ENCODE measurements around the gene LYAR.

LYAR gene

GRCh38 chr4:4289941-4290850, at the start of gene LYAR, which contains the start of gene ZBTB49:
TSS of gene LYAR (minus strand) at chr4:4290154. CDS start at chr4:4283742, 6,412 bp downstream.
TSS of gene ZBTB49 (plus strand) at chr4:4290251. CDS start at chr4:4299946, 9,695 bp downstream.
- peak; percentile 59 for DNase-seq (ENCODE audit: low read depth)

GRCh38 chr4:4339504-4340085, 49.6 kb upstream of the LYAR start:
- DNase-seq (ENCODE audit: low read depth): no peak

GRCh38 chr4:4338210-4339001, 48.5 kb upstream of the LYAR start:
- DNase-seq (ENCODE audit: low read depth): no peak

GRCh38 chr4:4334798-4335520, 45.0 kb upstream of the LYAR start:
- no peak for DNase-seq (ENCODE audit: low read depth)

GRCh38 chr4:4333265-4333706, 43.3 kb upstream of the LYAR start:
- peak; percentile 51 for DNase-seq (ENCODE audit: low read depth)

GRCh38 chr4:4332529-4332928, 42.6 kb upstream of the LYAR start:
- no peak for DNase-seq (ENCODE audit: low read depth)

- DNase-seq (ENCODE audit: low read depth): no peak
Measured at GRCh38 chr4:4330794-4331193, 40.8 kb upstream of the LYAR start.

GRCh38 chr4:4329496-4329895, 39.5 kb upstream of the LYAR start:
- DNase-seq (ENCODE audit: low read depth): no peak

- no peak for DNase-seq (ENCODE audit: low read depth)
Measured at GRCh38 chr4:4328840-4329239, 38.9 kb upstream of the LYAR start.

GRCh38 chr4:4328206-4328605, 38.3 kb upstream of the LYAR start:
- no peak for DNase-seq (ENCODE audit: low read depth)

GRCh38 chr4:4327652-4328121, 37.7 kb upstream of the LYAR start:
- no peak for DNase-seq (ENCODE audit: low read depth)

- no peak for DNase-seq (ENCODE audit: low read depth)
Measured at GRCh38 chr4:4326166-4326565, 36.2 kb upstream of the LYAR start.

GRCh38 chr4:4325321-4325720, 35.4 kb upstream of the LYAR start:
- DNase-seq (ENCODE audit: low read depth): no peak

- no peak for DNase-seq (ENCODE audit: low read depth)
Measured at GRCh38 chr4:4323705-4324534, 34.0 kb upstream of the LYAR start.

- no peak for DNase-seq (ENCODE audit: low read depth)
Measured at GRCh38 chr4:4321951-4322688, 32.2 kb upstream of the LYAR start.

GRCh38 chr4:4320951-4321714, 31.2 kb upstream of the LYAR start:
- DNase-seq (ENCODE audit: low read depth): no peak

GRCh38 chr4:4320528-4320927, 30.6 kb upstream of the LYAR start:
- DNase-seq (ENCODE audit: low read depth): no peak

GRCh38 chr4:4317496-4318232, 27.7 kb upstream of the LYAR start:
- no peak for DNase-seq (ENCODE audit: low read depth)

- DNase-seq (ENCODE audit: low read depth): no peak
Measured at GRCh38 chr4:4316150-4316495, 26.2 kb upstream of the LYAR start.

Measured in non-pigmented ciliary epithelial cell (primary cell).